Liver (tissue), 9 donors: Measurements from ENCODE around the gene USP46. TPM values are rescaled to one million over a fixed set of nuclear protein-coding genes. Genes with fewer than 3 reads are reported as not detected.

Experiments used
- DNase-seq: peaks from one replicate; pipeline ENCODE4 v3.0.0-alpha.2; 2017; ENCODE audit warnings: low spot score
- H3K27ac ChIP-seq, 2 donors: one replicate each; pipeline ENCODE4 v1.7.0; 2013; ENCODE audit warnings: inconsistent platforms in 2 of 2, low read length in 2 of 2, control low read depth in 1 of 2, low read depth in 1 of 2, mild to moderate bottlenecking in 1 of 2
- H3K27me3 ChIP-seq, 4 donors: one replicate each; pipeline versions ENCODE4 v1.6.1 to v1.7.0; 2013; ENCODE audit warnings: low read length in 3 of 4, inconsistent platforms in 1 of 4, mild to moderate bottlenecking in 1 of 4, moderate library complexity in 1 of 4; ENCODE audit not compliant: control insufficient read depth in 4 of 4, insufficient read depth in 4 of 4
- H3K36me3 ChIP-seq, 4 donors: one replicate each; pipeline versions ENCODE4 v1.6.1 to v1.7.0; 2013; ENCODE audit warnings: low read length in 3 of 4, mild to moderate bottlenecking in 3 of 4, low read depth in 1 of 4, moderate library complexity in 1 of 4; ENCODE audit not compliant: control insufficient read depth in 4 of 4, insufficient read depth in 3 of 4
- H3K4me1 ChIP-seq, 4 donors: one replicate each; pipeline versions ENCODE4 v1.6.1 to v1.7.0; 2013; ENCODE audit warnings: low read length in 3 of 4, mild to moderate bottlenecking in 3 of 4, moderate library complexity in 1 of 4; ENCODE audit not compliant: control insufficient read depth in 4 of 4, insufficient read depth in 4 of 4
- H3K4me3 ChIP-seq, 3 donors: one replicate each; pipeline versions ENCODE4 v1.6.1 to v1.7.0; 2013; ENCODE audit warnings: low read length in 3 of 3, control low read depth in 1 of 3, low read depth in 1 of 3, mild to moderate bottlenecking in 1 of 3
- H3K9ac ChIP-seq, 2 donors: one replicate each; pipeline ENCODE4 v1.7.0; 2013; ENCODE audit warnings: low read length in 2 of 2, mild to moderate bottlenecking in 2 of 2, moderate library complexity in 2 of 2, control low read depth in 1 of 2, low read depth in 1 of 2
- H3K9me3 ChIP-seq, 4 donors: one replicate each; pipeline versions ENCODE4 v1.6.1 to v1.7.0; 2013; ENCODE audit warnings: low read length in 3 of 4; ENCODE audit not compliant: control insufficient read depth in 4 of 4
- ATF3 ChIP-seq: IDR thresholded peaks from 2 replicates; pipeline ENCODE4 v1.6.1; 2016; ENCODE audit warnings: antibody characterized with exemption
- CTCF ChIP-seq: fragments of 150-350 bp; IDR thresholded peaks from 2 replicates; pipeline ENCODE4 v1.5.1; 2017; ENCODE audit warnings: improper control_type of control experiment, low read depth, low read length; ENCODE audit not compliant: missing input control
- FOXA1 ChIP-seq: IDR thresholded peaks from 2 replicates; pipeline ENCODE4 v1.6.1; 2016; ENCODE audit warnings: antibody characterized with exemption
- FOXA2 ChIP-seq: IDR thresholded peaks from 2 replicates; pipeline ENCODE4 v1.6.1; 2016; ENCODE audit warnings: antibody characterized with exemption
- GABPA ChIP-seq, 2 donors: IDR thresholded peaks in 1 of 2; conservative IDR thresholded peaks in 1 of 2; 2 replicates each; pipeline ENCODE4 v1.6.1; 2016; ENCODE audit warnings: antibody characterized with exemption in 2 of 2, mild to moderate bottlenecking in 1 of 2, moderate library complexity in 1 of 2
- HNF4G ChIP-seq: IDR thresholded peaks from 2 replicates; pipeline ENCODE4 v1.6.1; 2016; ENCODE audit warnings: antibody characterized with exemption
- JUND ChIP-seq, 2 donors: IDR thresholded peaks; 2 replicates each; pipeline ENCODE4 v1.6.1; 2016; ENCODE audit warnings: antibody characterized with exemption in 2 of 2
- MAX ChIP-seq: IDR thresholded peaks from 2 replicates; pipeline ENCODE4 v1.6.1; 2016; ENCODE audit warnings: antibody characterized with exemption
- NR2F2 ChIP-seq: IDR thresholded peaks from 2 replicates; pipeline ENCODE4 v1.6.1; 2016; ENCODE audit warnings: antibody characterized with exemption
- RAD21 ChIP-seq, 2 donors: IDR thresholded peaks; 2 replicates each; pipeline ENCODE4 v1.6.1; 2016; ENCODE audit warnings: antibody characterized with exemption in 2 of 2, mild to moderate bottlenecking in 2 of 2
- REST ChIP-seq: IDR thresholded peaks from 2 replicates; pipeline ENCODE4 v1.6.1; 2016; ENCODE audit warnings: antibody characterized with exemption, mild to moderate bottlenecking
- RXRA ChIP-seq, 2 donors: IDR thresholded peaks; 2 replicates each; pipeline ENCODE4 v1.6.1; 2017 to 2018; ENCODE audit warnings: antibody characterized with exemption in 2 of 2, mild to moderate bottlenecking in 1 of 2
- SP1 ChIP-seq: IDR thresholded peaks from 2 replicates; pipeline ENCODE4 v1.6.1; 2018; ENCODE audit warnings: antibody characterized with exemption, mild to moderate bottlenecking
- YY1 ChIP-seq: IDR thresholded peaks from 2 replicates; pipeline ENCODE4 v1.6.1; 2016; ENCODE audit warnings: antibody characterized with exemption, mild to moderate bottlenecking
- ZBTB33 ChIP-seq: IDR thresholded peaks from 2 replicates; pipeline ENCODE4 v1.6.1; 2016; ENCODE audit warnings: antibody characterized with exemption
- WGBS: extraction: QIAGEN DNeasy Blood & Tissue Kit; methylation state at CpG from one replicate; pipeline ENCODE4 v1.1.7; 2013; 5-methylcytosine and 5-hydroxymethylcytosine counted together
- polyA plus RNA-seq, 2 donors: library from polyadenylated mRNA; stranded (reverse) in 1 of 2; unstranded in 1 of 2; fragments of 200-250 nt in 1 of 2; fragments of >200 nt in 1 of 2; fragmentation: Nextera tagmentation in 1 of 2; extraction: Ambion mirVana in 1 of 2; gene quantifications; one replicate each; pipeline versions ENCODE4 v1.2.1 to v1.2.3, GENCODE V29; 2013 to 2015
- total RNA-seq, 2 donors: library from RNA; depleted of rRNA; stranded (reverse); fragments of >200 nt; gene quantifications; one replicate each; pipeline ENCODE4 v1.2.3, GENCODE V29; 2014
- donor health status: healthy.
- donor health status: healthy.
- donor health status: healthy.
- donor health status: healthy.
- donor health status: healthy.

Gene USP46
- total and polyA plus RNA-seq, 4 donors = 2.3 to 5.5 (median 3.9) TPM

GRCh38 chr4:52588097-52588496 is 71.0 kb downstream of the USP46 start:
- 52% methylated on average over 2 of the region's 2 CpGs for WGBS
- DNase-seq = peak; percentile 37

GRCh38 chr4:52586069-52586468 is 73.0 kb downstream of the USP46 start:
- Histone ChIP-seq H3K4me3 (no peak overlapping the region), H3K36me3 (no peaks in the 10 kb centered on the region), H3K4me1 (no peaks in the 10 kb centered on the region), H3K27ac (no peak overlapping the region), H3K27me3 (no peaks in the 10 kb centered on the region), H3K9me3 (no peaks in the 10 kb centered on the region), H3K9ac (no peak overlapping the region)
- no peak for DNase-seq
- WGBS = 63% methylated on average over 3 of the region's 3 CpGs
- no peak for TF ChIP-seq ATF3
- TF ChIP-seq YY1 = no peak
- no peak for TF ChIP-seq CTCF

More at GRCh38 chr4:52588097-52588496, 71.0 kb downstream of the USP46 start:
- Histone ChIP-seq H3K9me3 (no peaks in the 10 kb centered on the region), H3K9ac (no peak overlapping the region), H3K27ac (no peak overlapping the region), H3K27me3 (no peaks in the 10 kb centered on the region), H3K36me3 (no peaks in the 10 kb centered on the region), H3K4me1 (no peaks in the 10 kb centered on the region), H3K4me3 (no peak overlapping the region)
- TF ChIP-seq SP1 (no peak), MAX (no peak), RAD21 (IDR thresholded peaks at IDR 0.05) (peak; percentile 69 to 81), JUND (IDR thresholded peaks at IDR 0.05) (no peak), CTCF (peak; percentile 50), ATF3 (no peak), HNF4G (no peak), RXRA (IDR thresholded peaks at IDR 0.05) (no peak), GABPA (IDR thresholded peaks at IDR 0.05 in 1 of 2, conservative IDR thresholded peaks at IDR 0.05 in 1 of 2) (no peak), FOXA2 (no peak)

GRCh38 chr4:52585379-52585778 is 73.7 kb downstream of the USP46 start:
- H3K9me3 ChIP-seq = no peaks in the 10 kb centered on the region

More at GRCh38 chr4:52585379-52585778, 73.7 kb downstream of the USP46 start:
- WGBS = 85% methylated on average over 2 of the region's 2 CpGs
- H3K4me1 ChIP-seq = peaks cover 0 to 1% (median 0%) of the 10 kb centered on the region in 4 donors
- H3K36me3 ChIP-seq = no peaks in the 10 kb centered on the region
- no peak overlapping the region for H3K27ac ChIP-seq
- no peak for DNase-seq
- no peak overlapping the region for H3K9ac ChIP-seq
- TF ChIP-seq NR2F2 = no peak
- TF ChIP-seq JUND (IDR thresholded peaks at IDR 0.05) = no peak
- TF ChIP-seq ATF3 = no peak
- TF ChIP-seq HNF4G = no peak
- TF ChIP-seq YY1 = no peak
- TF ChIP-seq REST = no peak
- TF ChIP-seq ZBTB33 = no peak
- no peak for TF ChIP-seq GABPA (IDR thresholded peaks at IDR 0.05 in 1 of 2, conservative IDR thresholded peaks at IDR 0.05 in 1 of 2)
- no peak for TF ChIP-seq FOXA1
- no peak overlapping the region for H3K4me3 ChIP-seq
- H3K27me3 ChIP-seq = no peaks in the 10 kb centered on the region
